LoVo (cell line): Measurements from ENCODE around the gene NSL1.

Experiments used
- DNase-seq: peaks from one replicate; pipeline ENCODE4 v3.0.0-alpha.2; 2016; ENCODE audit warnings: low spot score

Gene NSL1

GRCh38 chr1:212685429-212685828, 106.1 kb downstream of the NSL1 start:
- DNase-seq: no peak

GRCh38 chr1:212684521-212685090, 107.0 kb downstream of the NSL1 start:
- DNase-seq: no peak

- DNase-seq: no peak
Measured at GRCh38 chr1:212684076-212684475, 107.5 kb downstream of the NSL1 start.

- no peak for DNase-seq
Measured at GRCh38 chr1:212683357-212683722, 108.2 kb downstream of the NSL1 start.

- DNase-seq: no peak
Measured at GRCh38 chr1:212680680-212681389, 110.7 kb downstream of the NSL1 start.

GRCh38 chr1:212678456-212679410, 112.8 kb downstream of the NSL1 start:
- no peak for DNase-seq

- DNase-seq: no peak
Measured at GRCh38 chr1:212677573-212677972, 114.0 kb downstream of the NSL1 start.

- no peak for DNase-seq
Measured at GRCh38 chr1:212677136-212677535, 114.4 kb downstream of the NSL1 start.
